Measurements from ENCODE around the gene NRP2.

Gene NRP2

GRCh38 chr2:205759257-205759656 lies 77.0 kb downstream of the NRP2 start:
- DNase-seq, result peak; percentile 15

GRCh38 chr2:205759732-205760131 lies 77.4 kb downstream of the NRP2 start:
- no peak for DNase-seq

GRCh38 chr2:205760157-205760556 lies 77.9 kb downstream of the NRP2 start:
- DNase-seq, result peak; percentile 0

- peak; percentile 13 for DNase-seq
Measured at GRCh38 chr2:205761421-205761820, 79.1 kb downstream of the NRP2 start.

GRCh38 chr2:205762881-205763280 lies 80.6 kb downstream of the NRP2 start:
- DNase-seq, result no peak

- peak; percentile 53 for DNase-seq
Measured at GRCh38 chr2:205763708-205764211, 81.5 kb downstream of the NRP2 start.

GRCh38 chr2:205764270-205764746 lies 82.0 kb downstream of the NRP2 start:
- no peak for DNase-seq

GRCh38 chr2:205765151-205765550 lies 82.8 kb downstream of the NRP2 start:
- no peak for DNase-seq

GRCh38 chr2:205766779-205767359 lies 84.6 kb downstream of the NRP2 start:
- DNase-seq, result no peak

- DNase-seq, result peak; percentile 6
Measured at GRCh38 chr2:205767617-205768016, 85.3 kb downstream of the NRP2 start.

- DNase-seq, result peak; percentile 22
Measured at GRCh38 chr2:205768341-205768740, 86.0 kb downstream of the NRP2 start.

GRCh38 chr2:205768815-205769494 lies 86.7 kb downstream of the NRP2 start:
- DNase-seq, result no peak

- DNase-seq, result peak; percentile 34
Measured at GRCh38 chr2:205769495-205769850, 87.2 kb downstream of the NRP2 start.

- no peak for DNase-seq
Measured at GRCh38 chr2:205769879-205770278, 87.6 kb downstream of the NRP2 start.

- DNase-seq, result peak; percentile 26
Measured at GRCh38 chr2:205770577-205770976, 88.3 kb downstream of the NRP2 start.

- DNase-seq, result peak; percentile 8
Measured at GRCh38 chr2:205771031-205771430, 88.7 kb downstream of the NRP2 start.

GRCh38 chr2:205771666-205772065 lies 89.4 kb downstream of the NRP2 start:
- DNase-seq, result peak; percentile 19

- DNase-seq, result no peak
Measured at GRCh38 chr2:205772983-205773382, 90.7 kb downstream of the NRP2 start.

- peak; percentile 19 for DNase-seq
Measured at GRCh38 chr2:205773989-205774388, 91.7 kb downstream of the NRP2 start.

- DNase-seq, result peak; percentile 80
Measured at GRCh38 chr2:205775097-205775877, 93.0 kb downstream of the NRP2 start.

GRCh38 chr2:205776139-205776538 lies 93.8 kb downstream of the NRP2 start:
- peak; percentile 32 for DNase-seq

GRCh38 chr2:205776720-205777119 lies 94.4 kb downstream of the NRP2 start:
- peak; percentile 31 for DNase-seq

- peak; percentile 7 for DNase-seq
Measured at GRCh38 chr2:205778356-205778755, 96.1 kb downstream of the NRP2 start.

GRCh38 chr2:205780645-205781044 lies 98.3 kb downstream of the NRP2 start:
- no peak for DNase-seq

All from left hindlimb (tissue), 1 donor.